NB4 (cell line): ENCODE measurements around the gene RIPOR3.
"Not testable (repeated sequence)": the region's sequence is repeated elsewhere in the genome, so short reads cannot be mapped to it uniquely, and the experiment has no call there.

Source experiments
- DNase-seq: peaks from one replicate; pipeline ENCODE4 v3.0.0; 2010; ENCODE audit warnings: low read depth
- H3K4me3 ChIP-seq: one replicate; pipeline ENCODE4 v1.5.1; 2011; ENCODE audit warnings: mild to moderate bottlenecking, low read depth, low read length, moderate library complexity
- CTCF ChIP-seq: IDR thresholded peaks from one replicate; pipeline ENCODE4 v1.5.1; 2012; ENCODE audit warnings: low read depth, low read length
- MYC ChIP-seq: IDR thresholded peaks from 2 replicates; pipeline ENCODE4 v1.6.1; 2011; ENCODE audit warnings: low read depth, low read length
- POLR2A ChIP-seq: IDR thresholded peaks from 2 replicates; pipeline ENCODE4 v1.6.1; 2011; ENCODE audit warnings: mild to moderate bottlenecking; ENCODE audit not compliant: insufficient read length; ENCODE audit errors: extremely low read depth
- TF ChIP-seq, protein P1 (sequence below): IDR thresholded peaks from 2 replicates; pipeline ENCODE4 v1.6.1; 2011; ENCODE audit warnings: low read depth, low read length

Gene RIPOR3

GRCh38 chr20:50605136-50605535 lies 86.2 kb downstream of the RIPOR3 start:
- H3K4me3 ChIP-seq: no peak overlapping the region
- TF ChIP-seq MYC (no peak), POLR2A (no peak), CTCF (no peak)
- TF ChIP-seq, protein P1, sequence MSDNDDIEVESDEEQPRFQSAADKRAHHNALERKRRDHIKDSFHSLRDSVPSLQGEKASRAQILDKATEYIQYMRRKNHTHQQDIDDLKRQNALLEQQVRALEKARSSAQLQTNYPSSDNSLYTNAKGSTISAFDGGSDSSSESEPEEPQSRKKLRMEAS: no peak
- no peak for DNase-seq

DNA sequence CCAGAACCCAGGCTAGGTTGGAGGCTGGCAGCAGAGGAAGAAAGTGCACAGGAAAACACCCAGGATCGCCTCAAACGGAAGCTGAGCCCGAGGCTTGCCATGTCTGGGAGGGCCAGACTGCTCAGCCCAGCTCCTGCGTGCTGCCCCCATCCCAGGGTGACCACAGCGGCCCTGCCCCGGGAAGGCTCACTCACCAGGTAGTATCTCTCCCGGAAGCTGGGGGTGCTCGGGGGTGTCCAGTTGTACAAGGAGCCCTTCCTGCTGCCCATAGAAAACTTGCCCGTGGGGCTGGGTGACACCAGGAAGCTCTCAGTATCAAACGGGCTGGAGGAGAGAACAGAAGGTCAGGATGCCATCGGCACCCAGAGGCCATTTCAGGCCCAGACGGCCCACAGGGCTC lies 86.9 kb downstream of the RIPOR3 start:
- H3K4me3 ChIP-seq: no peak overlapping the region
- DNase-seq: no peak
- TF ChIP-seq MYC (no peak), POLR2A (no peak), CTCF (no peak)
- TF ChIP-seq, protein P1: no peak

GRCh38 chr20:50602432-50603088 lies 88.8 kb downstream of the RIPOR3 start:
- TF ChIP-seq, protein P1: no peak
- TF ChIP-seq CTCF: no peak
- no peak for TF ChIP-seq POLR2A
- no peak for TF ChIP-seq MYC
- DNase-seq: no peak
- H3K4me3 ChIP-seq: no peak overlapping the region

GRCh38 chr20:50601511-50602431 lies 89.6 kb downstream of the RIPOR3 start:
- TF ChIP-seq MYC: no peak
- TF ChIP-seq, protein P1: no peak
- TF ChIP-seq POLR2A: no peak
- TF ChIP-seq CTCF: no peak
- peak; percentile 40 for DNase-seq

DNA sequence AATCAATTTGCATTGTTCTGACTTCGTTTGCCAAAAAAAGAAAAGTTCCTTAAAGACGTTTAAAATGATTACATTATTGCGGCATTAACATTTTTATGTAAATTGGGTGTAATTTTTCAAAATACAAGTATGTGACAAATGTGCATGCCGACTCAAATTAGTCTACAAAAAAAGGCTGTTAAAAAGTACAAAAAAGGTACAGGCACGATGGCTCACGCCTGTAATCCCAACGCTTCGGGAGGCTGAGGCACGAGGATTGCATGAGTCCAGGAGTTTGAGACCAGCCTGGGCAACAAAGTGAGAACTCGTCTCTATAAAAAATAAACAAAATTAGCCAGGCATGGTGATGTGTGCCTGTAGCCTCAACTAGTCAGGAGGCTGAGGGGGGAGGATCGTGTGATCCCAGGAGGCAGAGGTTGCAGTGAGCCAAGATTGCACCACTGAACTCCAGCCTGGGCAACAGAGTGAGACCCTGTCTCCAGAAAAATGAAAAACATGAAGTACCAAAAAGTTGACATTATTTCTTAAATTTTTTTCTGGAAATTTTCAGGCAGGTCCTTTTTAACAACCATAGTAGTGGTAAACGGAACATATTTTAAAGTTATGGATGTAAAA lies 91.0 kb downstream of the RIPOR3 start:
- no peak for DNase-seq
- H3K4me3 ChIP-seq: no peak overlapping the region
- TF ChIP-seq, protein P1: no peak
- TF ChIP-seq MYC: no peak
- no peak for TF ChIP-seq POLR2A
- no peak for TF ChIP-seq CTCF

More at GRCh38 chr20:50601511-50602431, 89.6 kb downstream of the RIPOR3 start:
- H3K4me3 ChIP-seq: no peak overlapping the region

- not testable (repeated sequence) for DNase-seq, H3K4me3 ChIP-seq
These were observed 92.6 kb downstream of the RIPOR3 start for GRCh38 chr20:50598768-50599167.
